ENCODE measurements around the gene POLRMT.

Gene POLRMT

GRCh38 chr19:577439-578392, 55.6 kb downstream of the POLRMT start:
- peak in 1 of 2 donors; percentile 29 for DNase-seq

GRCh38 chr19:576768-577438, 56.4 kb downstream of the POLRMT start:
- no peak for DNase-seq

DNA sequence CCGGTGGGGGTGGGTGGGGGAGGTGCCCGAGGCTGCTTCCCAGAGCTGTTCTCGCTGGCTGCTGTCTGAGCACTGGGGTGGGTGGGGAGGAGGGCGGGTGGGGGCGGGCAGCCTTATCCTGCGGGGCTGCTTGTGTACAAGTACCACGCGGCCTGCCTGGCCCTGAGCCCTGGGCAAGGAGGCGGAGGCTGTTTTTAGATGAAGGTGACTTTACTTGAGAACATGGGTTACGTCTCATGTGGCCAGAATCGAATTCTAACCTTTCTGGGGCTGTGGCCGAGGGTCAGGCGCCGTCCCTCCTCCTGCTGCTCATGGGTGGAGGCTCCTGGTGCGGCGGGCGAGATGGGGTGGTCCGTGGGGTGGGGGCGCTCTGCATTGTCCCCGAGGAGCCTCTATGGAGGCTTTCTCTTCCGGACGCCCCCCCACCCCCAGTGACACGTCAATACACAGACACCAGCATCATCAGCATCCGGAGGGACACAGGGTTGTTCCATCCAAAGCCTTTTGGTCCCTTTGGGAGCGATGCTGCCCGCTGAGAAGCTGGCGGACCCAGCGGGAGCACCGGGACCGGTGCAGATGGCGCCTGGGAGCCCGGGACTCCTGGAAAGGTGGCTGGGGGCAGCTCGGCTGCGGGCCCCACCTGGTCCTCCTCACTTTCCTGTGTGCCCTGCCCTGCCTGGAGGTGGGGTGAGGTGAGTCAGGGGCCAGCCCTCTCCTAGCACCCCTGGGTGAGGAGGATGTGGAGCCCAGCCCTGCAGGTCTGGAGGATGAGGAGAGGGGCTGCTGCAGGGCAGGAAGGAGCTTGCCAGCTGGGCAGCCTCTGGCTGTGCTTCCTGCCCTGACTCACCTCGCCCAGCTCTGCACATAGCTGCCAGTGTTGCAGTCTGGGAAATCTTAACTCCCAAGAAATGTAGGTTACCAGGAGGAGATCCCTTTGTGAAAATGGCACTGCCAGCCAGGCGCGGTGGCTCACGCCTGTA, 57.5 kb downstream of the POLRMT start:
- DNase-seq = no peak

DNA sequence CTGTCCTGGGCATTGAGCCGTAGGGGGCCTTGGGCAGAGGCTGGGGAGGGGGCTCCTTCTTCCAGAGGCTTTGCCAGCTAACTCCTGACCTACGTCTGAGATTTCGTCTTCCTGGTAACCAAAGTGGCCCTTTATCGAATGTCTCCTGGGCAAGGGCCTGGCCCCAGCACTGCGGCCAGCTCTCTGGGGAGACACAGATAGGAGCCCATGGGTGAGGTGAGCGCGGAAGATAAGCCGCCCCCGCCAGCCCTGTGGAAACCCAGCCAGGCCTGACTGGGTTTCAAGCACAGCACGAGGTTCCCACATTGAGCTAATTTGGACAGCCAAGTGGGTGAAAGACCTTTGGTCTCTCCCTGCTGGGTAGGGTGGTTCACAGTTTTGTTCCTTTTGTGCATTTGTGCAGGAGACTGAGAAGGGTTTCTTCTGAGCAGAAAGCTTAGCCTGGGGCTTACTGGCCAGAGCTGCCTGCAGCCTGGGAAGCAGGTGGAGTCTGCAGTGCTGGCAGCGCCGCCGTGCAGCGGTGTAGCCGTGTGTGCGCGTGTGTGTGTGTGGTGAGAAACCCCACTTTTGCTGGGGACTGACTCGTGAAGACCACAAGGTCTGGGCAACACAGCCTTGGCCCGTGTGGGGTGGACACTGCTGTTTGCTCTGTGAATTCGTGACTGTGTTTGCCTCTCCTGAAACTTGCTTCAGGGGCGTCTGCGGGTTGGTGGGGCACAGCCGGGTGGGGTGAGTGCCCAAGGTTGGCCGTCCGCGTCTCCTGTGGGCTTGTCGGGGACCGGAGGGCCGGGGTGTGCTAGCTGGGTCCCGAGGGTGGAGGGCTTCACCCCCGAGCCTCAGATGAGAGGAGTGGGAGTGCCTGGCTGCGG, 58.4 kb downstream of the POLRMT start:
- DNase-seq = peak in 1 of 2 donors; percentile 30

DNA sequence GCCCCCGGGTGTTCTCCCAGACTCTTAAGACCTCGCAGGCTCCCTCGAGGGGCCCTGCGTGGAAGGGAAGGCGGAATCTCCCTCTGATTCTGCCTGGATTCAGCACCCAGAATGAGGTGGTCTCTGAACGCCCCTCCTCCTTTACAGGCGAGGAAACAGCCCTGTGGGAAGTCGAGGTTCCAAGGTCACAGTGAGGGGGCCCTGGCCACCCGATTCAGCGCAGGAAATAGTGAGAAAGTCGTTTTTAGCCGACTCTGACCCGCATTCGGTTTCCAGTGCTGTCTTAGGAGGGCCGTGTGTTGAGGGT, 59.9 kb downstream of the POLRMT start:
- DNase-seq = no peak

- peak in 1 of 2 donors; percentile 42 for DNase-seq
These were observed 60.4 kb downstream of the POLRMT start for GRCh38 chr19:572743-573518.

GRCh38 chr19:572140-572742, 61.1 kb downstream of the POLRMT start, which contains the start of gene BSG:
TSS of gene BSG (plus strand) at chr19:572596. CDS start at chr19:572635, 39 bp downstream.
- DNase-seq = peak; percentile 99

DNA sequence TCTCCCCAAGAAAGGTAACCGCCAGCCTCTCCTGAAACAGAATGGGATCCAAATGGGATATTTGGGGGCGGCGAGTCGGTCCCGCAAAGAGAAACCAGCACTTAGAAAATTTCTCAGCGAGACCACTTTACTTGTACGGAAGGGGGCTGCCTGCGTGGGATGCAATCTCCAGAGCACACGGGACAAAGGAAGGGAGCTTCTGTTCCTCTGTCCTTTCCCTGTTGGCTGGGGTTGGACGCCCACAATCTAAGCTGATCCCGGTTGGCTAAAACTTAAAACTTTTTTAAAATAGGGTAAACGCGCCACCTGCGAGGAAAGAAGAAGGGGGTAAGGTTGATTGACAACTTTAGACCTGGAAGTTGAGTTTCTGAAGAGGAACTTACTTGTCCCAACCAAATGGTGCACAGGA, 61.8 kb downstream of the POLRMT start:
- DNase-seq = peak; percentile 39 to 47

DNA sequence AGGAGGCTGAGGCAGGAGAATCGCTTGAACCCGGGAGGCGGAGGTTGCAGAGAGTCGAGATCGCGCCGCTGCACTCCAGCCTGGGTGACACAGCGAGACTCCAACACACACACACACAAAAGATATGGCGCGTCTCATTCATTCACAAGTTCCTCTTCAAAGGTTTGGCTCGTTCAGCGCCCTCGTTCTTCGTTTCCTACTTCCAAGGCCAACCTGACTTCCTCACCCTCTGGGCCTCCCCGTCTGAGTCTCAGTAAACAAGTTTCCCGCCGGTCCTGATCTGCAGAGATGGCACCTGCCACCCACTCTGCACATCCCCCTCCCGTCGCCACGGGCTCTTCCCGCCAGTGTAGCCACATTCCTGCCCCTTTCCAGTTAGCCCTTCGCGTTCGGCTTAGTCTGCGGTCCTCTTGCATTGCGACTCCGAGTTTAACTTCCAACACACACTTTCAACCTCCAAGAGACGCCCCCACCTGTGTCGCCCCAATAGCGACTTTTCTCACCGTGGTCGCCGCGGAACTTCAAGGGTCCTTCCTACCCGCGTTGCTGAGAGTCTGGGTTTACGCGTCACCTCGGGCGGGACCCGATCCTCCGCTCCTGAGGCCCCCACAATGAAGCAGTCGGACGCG, 62.3 kb downstream of the POLRMT start:
- peak; percentile 77 to 85 for DNase-seq

- DNase-seq = peak; percentile 37 to 44
These were observed 63.1 kb downstream of the POLRMT start for GRCh38 chr19:570251-570686.

DNA sequence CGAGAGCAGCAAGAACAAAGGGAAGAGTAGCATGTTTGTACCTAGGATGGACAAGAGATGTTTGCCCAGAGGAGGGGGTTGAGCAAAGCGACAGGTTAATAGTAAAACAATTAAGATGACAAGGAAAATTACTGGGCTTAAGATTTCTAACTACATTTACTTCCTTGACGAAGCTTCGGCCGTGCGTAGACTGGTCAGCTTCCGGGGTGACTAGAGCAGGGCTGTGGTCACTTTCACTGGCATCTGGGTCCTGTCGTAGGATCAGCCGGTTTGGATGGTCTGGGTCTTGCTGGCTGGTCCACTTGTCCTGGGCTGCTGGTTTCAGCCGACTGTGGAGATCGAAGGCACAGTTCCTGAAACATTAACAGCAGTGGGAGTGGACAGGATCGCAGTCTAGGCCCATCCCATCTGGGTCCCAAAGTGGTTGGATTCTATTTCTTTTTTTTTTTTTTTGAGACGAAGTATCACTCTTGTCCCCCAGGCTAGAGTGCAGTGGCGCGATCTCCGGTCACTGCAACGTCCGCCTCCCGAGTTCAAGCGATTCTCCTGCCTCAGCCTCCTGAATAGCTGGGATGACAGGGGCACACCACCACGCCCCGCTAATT, 65.9 kb downstream of the POLRMT start:
- DNase-seq = no peak

Data from inflammatory macrophage (primary cell).